K562 (cell line): ENCODE measurements around the gene C1orf87. TPM values are rescaled to one million over a fixed set of nuclear protein-coding genes. Genes with fewer than 3 reads are reported as not detected.

Experiments
- ATAC-seq: fragments of 200-7000 bp; cut with Tn5 transposase; 3 replicates; pipeline ENCODE4 v1.9.1; 2020; ENCODE audit warnings: moderate library complexity
- BruUV-seq: library from RNA; stranded (reverse); fragments of 400-500 nt; replicated peaks from 2 replicates; lab custom pipeline; 2021; lab: Mats Ljungman, UMichigan
- CTCF ChIA-PET: fragments of 300-600 bp; formaldehyde crosslinking; extraction: SDS; loops from one replicate; lab custom pipeline; 2021; ENCODE audit warnings: low intra/inter-chr PET ratio; lab: Yijun Ruan, JAX
- POLR2A ChIA-PET: fragments of 300-600, 350-650 bp; sonication (Branson Sonifier 250); formaldehyde crosslinking; extraction: SDS; loops from one replicate; lab custom pipeline; 2021; ENCODE audit warnings: antibody characterized with exemption, inconsistent platforms; lab: Yijun Ruan, JAX
- DNase-seq, 4 experiments: peaks; one replicate each; pipeline versions ENCODE4 v3.0.0 to v3.0.0-alpha.2; 2011 to 2018; ENCODE audit warnings: low spot score in 3 of 4, mixed read lengths in 3 of 4; ENCODE audit errors: extremely low read depth in 1 of 4
- FAIRE-seq: peaks from 2 replicates; lab custom pipeline; 2011; peaks lifted over from hg19 to GRCh38; lab: Jason Lieb, UNC
- H2AFZ ChIP-seq: 2 replicates; pipeline ENCODE4 v1.6.0; 2011; ENCODE audit warnings: low read depth, low read length, control low read depth, inconsistent platforms
- H3K27ac ChIP-seq: fragments of 200-600 bp; 3 replicates; pipeline ENCODE4 v1.8.0; 2011; ENCODE audit warnings: low read depth, mild to moderate bottlenecking, control low read depth, inconsistent platforms, low read length, moderate library complexity, mixed read lengths; ENCODE audit errors: extremely low read depth
- H3K27me3 ChIP-seq, 2 experiments: fragments of 300-600 bp in 1 of 2; 2 replicates in 1 of 2; 3 replicates in 1 of 2; pipeline versions ENCODE4 v1.6.0 to v1.8.0; 2011; ENCODE audit warnings: inconsistent platforms in 2 of 2, low read length in 2 of 2, mild to moderate bottlenecking in 1 of 2, mixed read lengths in 1 of 2, moderate library complexity in 1 of 2; ENCODE audit not compliant: control insufficient read depth in 2 of 2, insufficient read depth in 2 of 2
- H3K36me3 ChIP-seq: fragments of 300-600 bp; 3 replicates; pipeline ENCODE4 v1.8.0; 2011; ENCODE audit warnings: mild to moderate bottlenecking, low read length, inconsistent platforms; ENCODE audit not compliant: control insufficient read depth, insufficient read depth
- H3K4me1 ChIP-seq, 2 experiments: fragments of 200-600 bp in 1 of 2; replicated peaks in 1 of 2; 2 replicates in 1 of 2; 3 replicates in 1 of 2; pipeline versions ENCODE4 v1.5.1 to v1.8.0; 2011; ENCODE audit warnings: inconsistent platforms in 2 of 2, low read length in 2 of 2, mild to moderate bottlenecking in 1 of 2, mixed read lengths in 1 of 2, moderate library complexity in 1 of 2; ENCODE audit not compliant: control insufficient read depth in 2 of 2, insufficient read depth in 2 of 2
- H3K4me2 ChIP-seq: 2 replicates; pipeline ENCODE4 v1.6.1; 2011; ENCODE audit warnings: low read length, control low read depth, inconsistent platforms, mixed read lengths; ENCODE audit not compliant: insufficient read depth
- H3K4me3 ChIP-seq: fragments of 200-600 bp; sonication (generic), shearing (Covaris generic); 2 replicates; pipeline ENCODE4 v1.5.1; 2016; ENCODE audit warnings: control low read depth, inconsistent platforms
- H3K79me2 ChIP-seq: fragments of 200-600 bp; 3 replicates; pipeline ENCODE4 v1.8.0; 2011; ENCODE audit warnings: low read length, inconsistent platforms; ENCODE audit not compliant: control insufficient read depth, insufficient read depth
- H3K9ac ChIP-seq, 2 experiments: 2 replicates each; pipeline versions ENCODE4 v1.6.0 to v1.6.1; 2011; ENCODE audit warnings: low read depth in 2 of 2, low read length in 2 of 2, control low read depth in 1 of 2, inconsistent platforms in 1 of 2, mild to moderate bottlenecking in 1 of 2, mixed read lengths in 1 of 2; ENCODE audit not compliant: insufficient read depth in 1 of 2
- H3K9me1 ChIP-seq: one replicate; pipeline ENCODE4 v1.6.0; 2011; ENCODE audit warnings: inconsistent platforms, mild to moderate bottlenecking, low read length, moderate library complexity; ENCODE audit not compliant: control insufficient read depth, insufficient read depth
- H3K9me3 ChIP-seq: replicated peaks from 2 replicates; pipeline ENCODE4 v1.5.1; 2011; ENCODE audit warnings: low read depth, low read length, inconsistent platforms; ENCODE audit not compliant: control insufficient read depth, insufficient read depth
- H4K20me1 ChIP-seq: replicated peaks from 2 replicates; pipeline ENCODE4 v1.6.1; 2011; ENCODE audit warnings: low read length, inconsistent platforms, mixed read lengths; ENCODE audit not compliant: control insufficient read depth, insufficient read depth
- PCBP2 ChIP-seq: fragments of 200-400 bp; formaldehyde crosslinking; IDR thresholded peaks from 2 replicates; pipeline ENCODE4 v1.6.1; 2018; ENCODE audit warnings: low read length, low read depth, mild to moderate bottlenecking, moderate library complexity; ENCODE audit not compliant: poor library complexity, severe bottlenecking
- SRSF7 ChIP-seq: fragments of 200-400 bp; formaldehyde crosslinking; optimal IDR thresholded peaks from 2 replicates; pipeline ENCODE3; 2017; ENCODE audit warnings: mild to moderate bottlenecking, low read depth, low read length
- TAF7 ChIP-seq: fragments of 450-650 bp; IDR thresholded peaks from 2 replicates; pipeline ENCODE4 v1.6.1; 2016; ENCODE audit warnings: missing genetic modification characterization, missing compliant biosample characterization
- ZBTB40 ChIP-seq, 2 experiments: fragments of 450-650 bp in 1 of 2; sonication (generic) in 1 of 2; formaldehyde crosslinking in 1 of 2; IDR thresholded peaks; 2 replicates each; pipeline versions ENCODE4 v1.7.1 to v1.9.0; 2016 to 2022; ENCODE audit warnings: inconsistent platforms in 1 of 2, mild to moderate bottlenecking in 1 of 2, missing genetic modification reagents in 1 of 2
- ZNF3 ChIP-seq: fragments of 250-450 bp; sonication (Bioruptor Pico); IDR thresholded peaks from 2 replicates; pipeline ENCODE4 v1.5.0; 2021; ENCODE audit warnings: mild to moderate bottlenecking, moderate library complexity
- WGBS: fragments of 100-300 bp; shearing (Covaris generic); methylation state at CpG from one replicate; pipeline ENCODE4 v1.1.6; 2016; ENCODE audit warnings: low coverage, mixed read lengths; ENCODE audit not compliant: insufficient coverage; ENCODE audit errors: missing lambda C conversion rate; 5-methylcytosine and 5-hydroxymethylcytosine counted together
- in situ Hi-C: fragments of 300-500 bp; cut with MboI; formaldehyde crosslinking; loops from 4 replicates; pipeline ENCODE4 v1.15.0; 2018; ENCODE audit warnings: inconsistent platforms, mixed read lengths
- intact Hi-C: fragments of 100-400 bp; cut with micrococcal nuclease; formaldehyde crosslinking; loops from 2 replicates; pipeline ENCODE4 v1.14.2; 2022
- polyA plus RNA-seq, 8 experiments: library from polyadenylated mRNA; depleted of rRNA in 4 of 8; stranded (reverse) in 5 of 8; unstranded in 3 of 8; fragments of >200 nt; fragmentation: Nextera tagmentation in 2 of 8; fragmentation: Illumina TruSeq in 1 of 8; extraction: Ambion mirVana in 2 of 8; extraction: Trizol in 1 of 8; gene quantifications; 2 replicates each; pipeline versions ENCODE4 v1.2.1 to v1.2.3, GENCODE V29; 2011 to 2014; ENCODE audit warnings: inconsistent platforms in 1 of 8, missing spikeins in 1 of 8
- total RNA-seq, 7 experiments: library from RNA; depleted of rRNA in 6 of 7; stranded (reverse); fragments of >200 nt in 6 of 7; fragmentation: Illumina TruSeq in 2 of 7; extraction: Trizol in 2 of 7; gene quantifications; 2 replicates each; pipeline versions ENCODE4 v1.2.1 to v1.2.3, GENCODE V29; 2011 to 2021; ENCODE audit warnings: low replicate concordance in 1 of 7
- TF ChIP-seq, protein P1 (sequence below), 2 experiments: fragments of 450-650 bp in 1 of 2; IDR thresholded peaks; 2 replicates each; pipeline ENCODE4 v1.6.1; 2011 to 2017; ENCODE audit warnings: low read depth in 2 of 2, antibody characterized with exemption in 1 of 2, borderline replicate concordance in 1 of 2, low read length in 1 of 2, mild to moderate bottlenecking in 1 of 2, mixed read lengths in 1 of 2; ENCODE audit not compliant: control insufficient read depth in 1 of 2

The C1orf87 gene
- total and polyA plus RNA-seq, 9 of the 15 experiments (the other 6 are each of a cell fraction or from before 2014, with no cell fraction given), result not detected

DNA sequence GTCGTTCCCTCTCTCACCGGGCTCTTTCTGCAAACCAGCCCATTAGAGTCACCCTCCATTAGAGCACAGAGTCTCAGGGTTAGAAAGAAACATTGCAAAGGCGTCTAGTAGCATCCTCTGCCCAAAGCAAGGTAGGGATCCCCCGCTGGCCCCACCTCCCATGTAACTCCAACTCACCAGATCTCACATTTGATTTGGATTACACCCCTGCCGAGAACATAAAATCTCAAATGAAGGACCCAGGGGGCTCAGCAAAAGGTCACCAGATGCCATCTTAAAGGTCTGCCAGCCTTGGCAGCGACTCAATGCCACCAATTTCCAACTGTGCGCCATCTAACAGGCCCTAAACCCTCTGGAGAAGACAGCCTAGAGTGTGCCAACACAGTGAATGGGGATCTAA, 14.1 kb downstream of the C1orf87 start:
- Histone ChIP-seq H3K27me3 (no peaks in the 10 kb centered on the region), H2AFZ (no peak overlapping the region), H3K4me3 (no peak overlapping the region), H3K9ac (no peak overlapping the region), H3K27ac (no peak overlapping the region), H3K9me1 (no peaks in the 10 kb centered on the region), H3K4me2 (no peak overlapping the region), H4K20me1 (no peaks in the 10 kb centered on the region), H3K36me3 (no peaks in the 10 kb centered on the region), H3K79me2 (no peaks in the 10 kb centered on the region), H3K9me3 (no peaks in the 10 kb centered on the region), H3K4me1 (no peaks in the 10 kb centered on the region)
- 2% methylated on average over 7 of the region's 7 CpGs for WGBS
- no peak for FAIRE-seq
- BruUV-seq, result no TSS peak
- TF ChIP-seq ZNF3 (CRISPR knock-in tag), result no peak
- no peak for TF ChIP-seq SRSF7
- no peak for TF ChIP-seq ZBTB40 (IDR thresholded peaks at IDR 0.05)
- no peak for TF ChIP-seq ZBTB40 (CRISPR knock-in tag; IDR thresholded peaks at IDR 0.05)
- no peak for TF ChIP-seq PCBP2
- TF ChIP-seq, protein P1, sequence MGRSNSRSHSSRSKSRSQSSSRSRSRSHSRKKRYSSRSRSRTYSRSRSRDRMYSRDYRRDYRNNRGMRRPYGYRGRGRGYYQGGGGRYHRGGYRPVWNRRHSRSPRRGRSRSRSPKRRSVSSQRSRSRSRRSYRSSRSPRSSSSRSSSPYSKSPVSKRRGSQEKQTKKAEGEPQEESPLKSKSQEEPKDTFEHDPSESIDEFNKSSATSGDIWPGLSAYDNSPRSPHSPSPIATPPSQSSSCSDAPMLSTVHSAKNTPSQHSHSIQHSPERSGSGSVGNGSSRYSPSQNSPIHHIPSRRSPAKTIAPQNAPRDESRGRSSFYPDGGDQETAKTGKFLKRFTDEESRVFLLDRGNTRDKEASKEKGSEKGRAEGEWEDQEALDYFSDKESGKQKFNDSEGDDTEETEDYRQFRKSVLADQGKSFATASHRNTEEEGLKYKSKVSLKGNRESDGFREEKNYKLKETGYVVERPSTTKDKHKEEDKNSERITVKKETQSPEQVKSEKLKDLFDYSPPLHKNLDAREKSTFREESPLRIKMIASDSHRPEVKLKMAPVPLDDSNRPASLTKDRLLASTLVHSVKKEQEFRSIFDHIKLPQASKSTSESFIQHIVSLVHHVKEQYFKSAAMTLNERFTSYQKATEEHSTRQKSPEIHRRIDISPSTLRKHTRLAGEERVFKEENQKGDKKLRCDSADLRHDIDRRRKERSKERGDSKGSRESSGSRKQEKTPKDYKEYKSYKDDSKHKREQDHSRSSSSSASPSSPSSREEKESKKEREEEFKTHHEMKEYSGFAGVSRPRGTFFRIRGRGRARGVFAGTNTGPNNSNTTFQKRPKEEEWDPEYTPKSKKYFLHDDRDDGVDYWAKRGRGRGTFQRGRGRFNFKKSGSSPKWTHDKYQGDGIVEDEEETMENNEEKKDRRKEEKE (IDR thresholded peaks at IDR 0.05; ENCODE audit: borderline replicate concordance in 1 of 2, control insufficient read depth in 1 of 2, low read depth in 2 of 2, low read length in 1 of 2), result no peak
- TF ChIP-seq TAF7, result no peak
- DNase-seq, result no peak
- intact Hi-C loops, result no loop called here
- CTCF ChIA-PET, result no interaction called here
- in situ Hi-C loops, result no loop called here
- POLR2A ChIA-PET, result no interaction called here
- ATAC-seq, result no peak
